H1 (cell line): ENCODE results near the gene ATP6V1A.

Experiments
- ATF2 ChIP-seq: IDR thresholded peaks from 2 replicates; pipeline ENCODE4 v1.6.1; 2012; ENCODE audit warnings: low read length, inconsistent platforms
- CREB1 ChIP-seq: IDR thresholded peaks from 2 replicates; pipeline ENCODE4 v1.6.1; 2012; ENCODE audit warnings: inconsistent platforms
- EP300 ChIP-seq, 2 experiments: IDR thresholded peaks; 1 replicate in 1 of 2; 2 replicates in 1 of 2; pipeline ENCODE4 v1.6.1; 2011 to 2012; ENCODE audit warnings: low read depth in 2 of 2, low read length in 2 of 2, mild to moderate bottlenecking in 2 of 2, borderline replicate concordance in 1 of 2, inconsistent platforms in 1 of 2, moderate library complexity in 1 of 2
- GABPA ChIP-seq: IDR thresholded peaks from 2 replicates; pipeline ENCODE4 v1.6.1; 2011; ENCODE audit warnings: mild to moderate bottlenecking, low read length, moderate library complexity, borderline replicate concordance; ENCODE audit not compliant: insufficient read depth
- JUND ChIP-seq: IDR thresholded peaks from 2 replicates; pipeline ENCODE4 v1.6.1; 2011; ENCODE audit warnings: mild to moderate bottlenecking, improper control_type of control experiment, low read length
- MAX ChIP-seq: IDR thresholded peaks from 2 replicates; pipeline ENCODE4 v1.6.1; 2012; ENCODE audit warnings: inconsistent platforms
- NRF1 ChIP-seq: IDR thresholded peaks from 2 replicates; pipeline ENCODE4 v1.6.1; 2011; ENCODE audit warnings: mild to moderate bottlenecking, low read depth, low read length, improper control_type of control experiment
- POLR2A ChIP-seq, 2 experiments: IDR thresholded peaks; 1 replicate in 1 of 2; 2 replicates in 1 of 2; pipeline ENCODE4 v1.6.1; 2011; ENCODE audit warnings: low read depth in 2 of 2, low read length in 2 of 2, mild to moderate bottlenecking in 2 of 2; ENCODE audit errors: control extremely low read depth in 1 of 2
- POLR2AphosphoS5 ChIP-seq: IDR thresholded peaks from 2 replicates; pipeline ENCODE4 v1.6.1; 2011; ENCODE audit warnings: low read depth, low read length
- RAD21 ChIP-seq, 2 experiments: IDR thresholded peaks in 1 of 2; conservative IDR thresholded peaks in 1 of 2; 2 replicates each; pipeline ENCODE4 v1.6.1; 2011; ENCODE audit warnings: low read depth in 2 of 2, low read length in 2 of 2, improper control_type of control experiment in 1 of 2, inconsistent platforms in 1 of 2, mild to moderate bottlenecking in 1 of 2, moderate library complexity in 1 of 2
- SP2 ChIP-seq: IDR thresholded peaks from 2 replicates; pipeline ENCODE4 v1.6.1; 2012; ENCODE audit warnings: mild to moderate bottlenecking, low read length, inconsistent platforms
- TF ChIP-seq, protein P1 (sequence below), 3 experiments: IDR thresholded peaks; 1 replicate in 2 of 3; 2 replicates in 1 of 3; pipeline versions ENCODE4 v1.5.1 to v1.6.1; 2011; ENCODE audit warnings: low read length in 3 of 3, mild to moderate bottlenecking in 3 of 3, inconsistent platforms in 2 of 3, low read depth in 1 of 3, moderate library complexity in 1 of 3; ENCODE audit not compliant: insufficient read depth in 1 of 3; ENCODE audit errors: control extremely low read depth in 1 of 3

- TF ChIP-seq GABPA: no peak
- no peak for TF ChIP-seq NRF1
- TF ChIP-seq, protein P1, sequence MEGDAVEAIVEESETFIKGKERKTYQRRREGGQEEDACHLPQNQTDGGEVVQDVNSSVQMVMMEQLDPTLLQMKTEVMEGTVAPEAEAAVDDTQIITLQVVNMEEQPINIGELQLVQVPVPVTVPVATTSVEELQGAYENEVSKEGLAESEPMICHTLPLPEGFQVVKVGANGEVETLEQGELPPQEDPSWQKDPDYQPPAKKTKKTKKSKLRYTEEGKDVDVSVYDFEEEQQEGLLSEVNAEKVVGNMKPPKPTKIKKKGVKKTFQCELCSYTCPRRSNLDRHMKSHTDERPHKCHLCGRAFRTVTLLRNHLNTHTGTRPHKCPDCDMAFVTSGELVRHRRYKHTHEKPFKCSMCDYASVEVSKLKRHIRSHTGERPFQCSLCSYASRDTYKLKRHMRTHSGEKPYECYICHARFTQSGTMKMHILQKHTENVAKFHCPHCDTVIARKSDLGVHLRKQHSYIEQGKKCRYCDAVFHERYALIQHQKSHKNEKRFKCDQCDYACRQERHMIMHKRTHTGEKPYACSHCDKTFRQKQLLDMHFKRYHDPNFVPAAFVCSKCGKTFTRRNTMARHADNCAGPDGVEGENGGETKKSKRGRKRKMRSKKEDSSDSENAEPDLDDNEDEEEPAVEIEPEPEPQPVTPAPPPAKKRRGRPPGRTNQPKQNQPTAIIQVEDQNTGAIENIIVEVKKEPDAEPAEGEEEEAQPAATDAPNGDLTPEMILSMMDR (IDR thresholded peaks at IDR 0.05; ENCODE audit: control extremely low read depth in 1 of 3, insufficient read depth in 1 of 3, low read depth in 1 of 3, low read length in 3 of 3): no peak
- TF ChIP-seq EP300 (IDR thresholded peaks at IDR 0.05; ENCODE audit: borderline replicate concordance in 1 of 2, low read depth in 2 of 2, low read length in 2 of 2): no peak
- no peak for TF ChIP-seq SP2
- TF ChIP-seq POLR2A (IDR thresholded peaks at IDR 0.05; ENCODE audit: control extremely low read depth in 1 of 2, low read depth in 2 of 2, low read length in 2 of 2): no peak
- TF ChIP-seq ATF2: no peak
- TF ChIP-seq CREB1: no peak
- TF ChIP-seq JUND: no peak
- TF ChIP-seq RAD21 (IDR thresholded peaks at IDR 0.05 in 1 of 2, conservative IDR thresholded peaks at IDR 0.05 in 1 of 2; ENCODE audit: low read depth in 2 of 2, low read length in 2 of 2): no peak
- TF ChIP-seq POLR2AphosphoS5: no peak
- no peak for TF ChIP-seq MAX
Measured at GRCh38 chr3:113805249-113805648, 58.4 kb downstream of the ATP6V1A start.
